PFSK-1 (cell line): ENCODE measurements around the gene SLC38A2.

Experiments used
- FOXP2 ChIP-seq: optimal IDR thresholded peaks from 2 replicates; pipeline ENCODE3; 2011; ENCODE audit warnings: borderline replicate concordance, control low read depth, inconsistent platforms; ENCODE audit not compliant: insufficient read depth; ENCODE audit errors: extremely low read length, extremely low read depth
- POLR2AphosphoS5 ChIP-seq: IDR thresholded peaks from 2 replicates; pipeline ENCODE4 v1.6.1; 2012; ENCODE audit warnings: low read depth, mild to moderate bottlenecking, control low read depth, low read length, moderate library complexity
- SIN3A ChIP-seq: IDR thresholded peaks from 2 replicates; pipeline ENCODE4 v1.6.1; 2012; ENCODE audit warnings: mild to moderate bottlenecking, low read length, moderate library complexity, borderline replicate concordance; ENCODE audit not compliant: insufficient read depth
- TAF1 ChIP-seq: IDR thresholded peaks from 2 replicates; pipeline ENCODE4 v1.6.1; 2012; ENCODE audit warnings: low read length, control low read depth, borderline replicate concordance; ENCODE audit not compliant: insufficient read depth
- TF ChIP-seq, protein P1 (sequence below), 2 experiments: IDR thresholded peaks; 2 replicates each; pipeline versions ENCODE4 v1.6.1 to v1.8.0; 2011 to 2012; ENCODE audit warnings: low read depth in 2 of 2, low read length in 2 of 2, control low read depth in 1 of 2, inconsistent platforms in 1 of 2, mild to moderate bottlenecking in 1 of 2, moderate library complexity in 1 of 2; ENCODE audit not compliant: insufficient read depth in 1 of 2

DNA sequence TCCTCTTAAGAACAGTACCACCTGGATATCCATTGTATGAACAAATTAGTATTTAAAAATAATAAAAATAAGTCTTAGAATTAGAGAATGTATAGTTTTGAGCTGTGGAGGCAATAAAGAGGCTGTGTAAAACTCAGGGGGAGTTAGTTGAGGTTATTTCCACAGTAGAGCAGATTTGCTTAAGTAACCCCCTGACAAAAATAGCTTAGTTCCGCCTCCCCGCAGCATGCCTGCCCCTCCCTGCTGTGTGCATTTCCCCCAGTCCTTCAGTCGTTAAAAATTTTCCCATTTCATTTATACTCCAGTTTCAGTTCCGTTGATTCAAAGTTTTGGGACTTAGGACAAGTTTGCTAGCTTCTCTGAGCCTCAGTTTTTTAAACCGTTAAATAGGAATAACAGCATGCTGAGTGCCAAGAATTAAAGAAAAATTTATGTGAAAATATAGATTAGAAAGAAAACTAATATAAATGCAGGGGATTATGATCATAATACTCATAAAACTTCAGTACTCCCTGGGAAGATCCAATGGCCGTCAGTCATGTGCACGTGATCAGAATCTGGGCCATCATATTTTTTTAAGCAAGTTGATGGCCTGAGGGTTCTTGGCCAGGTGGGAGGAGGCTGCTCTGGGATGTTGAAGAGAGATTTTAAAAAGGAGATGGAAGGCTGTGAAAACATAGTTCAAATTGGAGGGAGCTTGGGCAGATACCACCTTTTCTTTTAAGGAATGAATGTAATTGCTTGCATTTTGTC, 14.5 kb upstream of the SLC38A2 start:
- TF ChIP-seq TAF1 (no peak), SIN3A (no peak), POLR2AphosphoS5 (no peak), FOXP2 (no peak)
- TF ChIP-seq, protein P1, sequence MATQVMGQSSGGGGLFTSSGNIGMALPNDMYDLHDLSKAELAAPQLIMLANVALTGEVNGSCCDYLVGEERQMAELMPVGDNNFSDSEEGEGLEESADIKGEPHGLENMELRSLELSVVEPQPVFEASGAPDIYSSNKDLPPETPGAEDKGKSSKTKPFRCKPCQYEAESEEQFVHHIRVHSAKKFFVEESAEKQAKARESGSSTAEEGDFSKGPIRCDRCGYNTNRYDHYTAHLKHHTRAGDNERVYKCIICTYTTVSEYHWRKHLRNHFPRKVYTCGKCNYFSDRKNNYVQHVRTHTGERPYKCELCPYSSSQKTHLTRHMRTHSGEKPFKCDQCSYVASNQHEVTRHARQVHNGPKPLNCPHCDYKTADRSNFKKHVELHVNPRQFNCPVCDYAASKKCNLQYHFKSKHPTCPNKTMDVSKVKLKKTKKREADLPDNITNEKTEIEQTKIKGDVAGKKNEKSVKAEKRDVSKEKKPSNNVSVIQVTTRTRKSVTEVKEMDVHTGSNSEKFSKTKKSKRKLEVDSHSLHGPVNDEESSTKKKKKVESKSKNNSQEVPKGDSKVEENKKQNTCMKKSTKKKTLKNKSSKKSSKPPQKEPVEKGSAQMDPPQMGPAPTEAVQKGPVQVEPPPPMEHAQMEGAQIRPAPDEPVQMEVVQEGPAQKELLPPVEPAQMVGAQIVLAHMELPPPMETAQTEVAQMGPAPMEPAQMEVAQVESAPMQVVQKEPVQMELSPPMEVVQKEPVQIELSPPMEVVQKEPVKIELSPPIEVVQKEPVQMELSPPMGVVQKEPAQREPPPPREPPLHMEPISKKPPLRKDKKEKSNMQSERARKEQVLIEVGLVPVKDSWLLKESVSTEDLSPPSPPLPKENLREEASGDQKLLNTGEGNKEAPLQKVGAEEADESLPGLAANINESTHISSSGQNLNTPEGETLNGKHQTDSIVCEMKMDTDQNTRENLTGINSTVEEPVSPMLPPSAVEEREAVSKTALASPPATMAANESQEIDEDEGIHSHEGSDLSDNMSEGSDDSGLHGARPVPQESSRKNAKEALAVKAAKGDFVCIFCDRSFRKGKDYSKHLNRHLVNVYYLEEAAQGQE (IDR thresholded peaks at IDR 0.05; ENCODE audit: insufficient read depth in 1 of 2, low read depth in 2 of 2, low read length in 2 of 2): no peak
